GM19025 (cell line): Measurements from ENCODE around the gene GNAI1.

Experiments
- ATAC-seq: cut with Tn5 transposase; IDR thresholded peaks from one replicate; pipeline ENCODE4 v1.9.1; 2021; ENCODE audit warnings: mild to moderate bottlenecking, low read depth, moderate library complexity; ENCODE audit not compliant: unreplicated experiment

GNAI1 gene

DNA sequence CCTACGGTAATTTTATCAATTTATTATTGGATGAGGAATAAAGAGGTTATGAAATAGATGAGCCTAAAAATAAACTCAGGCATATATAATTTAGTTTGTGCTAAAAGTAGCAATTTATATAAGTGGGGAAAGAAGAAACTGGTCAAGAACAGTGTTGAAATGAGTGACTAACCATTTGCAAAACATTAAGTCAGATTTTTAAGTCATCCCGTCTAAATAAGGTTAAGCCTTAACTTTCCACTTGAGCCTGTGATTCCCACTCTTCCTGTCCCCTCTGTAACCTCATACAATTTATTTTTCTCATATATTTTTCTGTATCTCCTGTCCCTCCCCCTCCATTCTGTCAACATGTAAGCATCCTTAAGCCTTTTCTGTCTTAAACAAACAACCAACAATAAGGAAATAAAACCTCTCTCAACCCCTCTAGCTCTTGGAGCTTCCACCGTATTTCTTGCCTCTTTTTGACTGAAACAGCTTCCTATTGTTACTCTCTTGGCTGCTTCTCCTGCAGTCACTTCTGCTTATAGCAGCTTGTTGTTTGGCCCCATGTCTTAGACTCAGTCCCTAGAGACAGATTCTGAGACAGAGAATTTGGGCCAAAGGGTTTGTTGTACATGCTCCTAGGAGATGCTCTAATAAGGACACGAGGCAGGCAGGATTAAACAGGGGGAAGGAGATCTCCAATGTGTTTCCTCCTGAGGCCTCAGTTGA, 109.7 kb downstream of the GNAI1 start:
- ATAC-seq, result no peak

DNA sequence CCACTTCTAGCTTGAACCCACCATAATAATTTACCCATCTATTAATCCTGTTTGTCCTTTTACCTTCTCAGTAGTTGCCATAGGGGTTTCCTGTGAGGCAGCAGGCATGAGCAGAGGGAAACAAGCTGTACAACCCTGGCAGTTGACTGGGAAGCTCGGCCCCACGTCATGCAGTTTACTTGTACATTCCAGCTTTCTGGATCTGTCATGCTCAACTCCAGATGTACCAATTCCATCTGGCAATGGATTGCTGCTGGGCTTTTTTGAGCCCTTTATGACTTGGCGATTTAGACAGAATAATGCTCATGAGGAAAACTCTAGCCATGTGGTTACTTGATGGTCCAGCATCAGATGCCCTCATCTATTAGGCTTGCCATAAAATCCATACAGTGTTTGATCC, 112.5 kb downstream of the GNAI1 start:
- no peak for ATAC-seq

DNA sequence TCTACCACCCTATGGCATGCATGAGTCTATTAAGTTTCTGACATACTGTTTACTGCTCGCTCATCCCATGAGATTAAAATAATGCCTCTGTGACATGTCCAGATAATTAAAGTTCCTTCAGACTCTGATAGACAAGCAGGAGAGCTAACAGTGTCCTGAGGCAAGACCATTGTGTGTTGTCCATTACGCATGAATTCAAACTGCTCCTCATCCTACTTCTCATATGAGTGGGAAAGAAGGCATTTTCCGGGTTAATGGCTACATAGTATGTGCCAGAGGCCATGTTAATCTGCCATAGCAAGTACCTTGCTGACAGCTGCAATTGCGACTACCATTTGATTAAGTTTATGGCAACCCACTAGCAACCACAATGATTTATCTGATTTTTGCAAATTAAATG, 113.3 kb downstream of the GNAI1 start:
- no peak for ATAC-seq

DNA sequence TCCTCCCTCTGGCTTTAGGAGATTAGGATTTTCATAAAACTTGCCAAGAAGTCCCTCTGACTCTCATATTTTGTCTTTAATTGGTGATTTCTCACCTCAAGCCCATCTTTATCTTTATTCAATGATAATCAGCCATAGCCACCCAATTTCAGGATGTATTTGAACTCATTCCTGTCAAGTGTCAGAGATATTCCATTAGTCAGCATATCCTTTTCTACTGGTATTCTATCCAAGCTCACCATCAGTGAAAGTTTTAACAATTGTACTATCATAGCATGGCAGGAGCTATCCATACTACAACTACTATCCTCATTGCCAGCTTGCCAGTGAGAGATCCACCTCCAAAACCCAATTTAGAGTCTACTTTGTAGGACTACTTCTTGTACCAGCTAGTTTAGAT, 114.6 kb downstream of the GNAI1 start:
- ATAC-seq, result no peak

DNA sequence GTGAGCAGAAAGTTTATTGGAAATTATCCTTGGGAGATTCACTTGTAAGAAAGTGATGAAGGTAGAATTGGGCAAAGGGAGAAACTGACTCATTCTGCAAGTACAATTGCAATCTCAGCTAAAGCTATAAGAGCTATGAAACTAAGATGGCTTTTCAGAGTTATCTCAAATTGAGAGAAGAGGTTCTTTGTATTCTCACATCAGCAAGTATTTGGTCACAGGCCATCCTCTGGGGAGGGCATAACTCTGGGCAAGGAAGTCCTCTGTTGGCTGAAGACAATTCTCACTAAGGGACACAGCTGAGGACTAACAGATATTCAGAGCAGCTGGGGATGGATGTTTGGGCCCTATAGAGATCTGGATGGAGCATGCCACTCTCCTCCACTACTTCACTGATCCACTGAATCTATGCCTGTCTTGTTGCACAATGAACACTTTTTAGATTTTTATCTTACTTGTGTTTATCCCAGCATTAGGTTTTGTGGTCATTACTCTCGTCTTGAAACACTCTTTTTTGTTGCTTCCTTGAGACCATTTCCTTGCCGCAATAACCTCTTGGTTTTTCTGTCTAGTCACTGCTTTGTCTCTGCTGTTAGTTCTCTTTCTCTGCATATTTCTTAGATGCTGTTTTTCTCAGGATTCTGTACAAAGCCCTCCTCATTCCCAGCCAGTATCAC, 115.1 kb downstream of the GNAI1 start:
- ATAC-seq, result no peak

DNA sequence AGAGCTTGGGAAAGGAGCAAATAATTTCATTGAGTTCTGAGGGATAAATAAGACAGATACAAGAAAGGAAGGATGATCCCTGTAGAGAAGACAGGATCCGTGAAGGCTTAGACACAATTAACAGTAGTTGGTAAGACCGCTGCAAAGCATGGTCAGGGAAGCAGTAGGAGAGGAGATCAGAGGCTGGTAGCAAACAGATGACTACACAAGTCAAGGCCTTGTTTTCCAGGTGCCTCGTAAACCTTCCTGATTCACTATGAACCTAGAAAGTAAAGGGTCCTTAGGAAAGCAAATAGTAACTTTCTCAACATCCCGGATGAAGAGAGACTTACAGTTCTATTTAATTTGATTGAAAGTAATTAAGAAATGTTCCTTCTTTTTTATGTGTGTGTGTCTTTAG, 118.6 kb downstream of the GNAI1 start:
- ATAC-seq, result no peak

DNA sequence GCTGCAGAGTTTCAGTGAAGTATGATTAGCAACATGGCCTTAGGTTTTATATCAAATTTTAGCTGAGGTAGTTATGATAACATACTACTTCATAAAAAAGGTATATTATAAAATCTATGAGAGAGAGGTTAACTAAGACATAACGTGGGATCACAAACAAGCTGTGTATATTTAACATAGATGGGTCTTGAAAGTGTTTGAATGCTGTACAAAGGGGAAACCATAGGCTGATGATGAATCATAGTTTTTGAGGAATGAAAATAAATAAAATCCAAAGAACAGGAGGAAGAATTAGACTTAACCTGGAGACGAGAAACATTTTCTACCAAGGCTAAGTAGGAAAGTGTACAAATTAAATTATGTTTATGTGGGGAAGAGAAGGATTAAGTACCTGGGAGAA, 119.0 kb downstream of the GNAI1 start:
- ATAC-seq, result no peak

DNA sequence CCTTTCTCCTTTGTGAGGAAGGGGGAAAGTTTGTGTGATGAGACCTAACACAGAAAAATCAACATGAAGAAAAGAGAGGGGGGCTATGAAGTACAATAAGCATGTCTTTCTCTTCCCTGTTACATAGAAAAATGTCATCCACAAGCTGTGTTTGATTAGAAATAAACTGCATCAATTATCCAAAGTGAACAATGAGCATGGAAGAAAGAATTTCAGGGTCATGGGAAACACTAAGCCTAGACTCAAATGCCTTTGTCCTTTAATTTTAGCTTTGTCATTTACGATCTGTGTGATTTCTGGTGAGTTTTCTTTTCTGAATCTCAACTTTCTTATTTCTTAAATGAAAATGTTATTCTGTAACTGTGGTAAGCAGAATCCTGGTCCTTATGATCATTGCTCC, 121.0 kb downstream of the GNAI1 start:
- no peak for ATAC-seq

DNA sequence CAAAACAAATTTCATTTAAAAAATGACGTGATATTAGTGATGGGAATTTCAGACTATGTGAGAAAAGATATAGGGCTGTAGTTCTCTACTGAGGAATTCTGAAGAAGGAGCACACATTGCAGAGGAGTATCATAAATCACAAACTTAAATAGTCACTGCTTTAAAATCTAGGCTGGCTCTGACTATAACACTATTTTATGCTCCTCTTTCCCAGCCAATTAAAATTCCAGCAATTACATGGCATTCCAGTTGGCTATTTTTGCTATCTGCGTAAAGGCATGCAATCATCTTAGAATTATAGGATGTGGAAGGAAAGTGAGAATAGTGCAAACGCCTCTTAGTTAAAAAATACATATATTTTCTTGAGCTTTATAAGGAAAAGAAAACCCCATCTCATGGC, 123.1 kb downstream of the GNAI1 start:
- ATAC-seq, result no peak

DNA sequence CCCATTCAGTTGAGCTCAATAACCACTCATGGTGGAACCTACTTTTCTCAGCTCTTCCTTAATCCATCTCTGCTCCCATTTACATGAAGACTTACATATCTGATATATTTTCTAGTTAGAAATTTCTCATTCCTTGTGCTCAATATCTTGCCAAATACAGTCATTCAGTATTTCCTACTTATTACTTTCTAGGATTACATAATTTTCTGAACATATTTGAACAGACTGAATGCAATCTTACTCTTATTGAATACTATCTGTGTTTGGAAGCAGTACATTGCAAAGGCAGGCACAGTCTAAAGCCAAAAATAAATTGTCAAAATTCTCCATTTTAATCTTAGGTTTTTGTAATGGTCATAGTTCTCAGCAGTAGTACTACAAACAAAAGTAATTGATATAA, 126.0 kb downstream of the GNAI1 start:
- no peak for ATAC-seq

DNA sequence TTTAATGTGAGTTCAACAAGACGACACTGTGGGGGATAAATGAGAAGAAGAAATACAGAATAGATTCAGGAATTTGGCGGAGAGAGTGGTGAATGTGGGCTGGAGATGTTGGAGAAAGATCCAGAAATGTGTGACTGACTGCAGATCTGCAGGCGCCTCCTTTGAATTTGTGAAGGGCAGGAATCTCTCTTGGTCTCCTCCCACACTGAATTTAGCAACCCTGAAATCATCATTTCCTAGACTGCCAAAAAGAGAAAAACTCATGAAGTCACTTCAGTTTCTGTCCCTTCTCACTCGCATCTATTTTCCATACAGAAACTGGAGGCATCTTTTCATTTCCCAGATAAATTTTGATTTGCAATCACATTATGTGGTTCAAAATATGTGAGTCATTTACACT, 128.7 kb downstream of the GNAI1 start:
- no peak for ATAC-seq

DNA sequence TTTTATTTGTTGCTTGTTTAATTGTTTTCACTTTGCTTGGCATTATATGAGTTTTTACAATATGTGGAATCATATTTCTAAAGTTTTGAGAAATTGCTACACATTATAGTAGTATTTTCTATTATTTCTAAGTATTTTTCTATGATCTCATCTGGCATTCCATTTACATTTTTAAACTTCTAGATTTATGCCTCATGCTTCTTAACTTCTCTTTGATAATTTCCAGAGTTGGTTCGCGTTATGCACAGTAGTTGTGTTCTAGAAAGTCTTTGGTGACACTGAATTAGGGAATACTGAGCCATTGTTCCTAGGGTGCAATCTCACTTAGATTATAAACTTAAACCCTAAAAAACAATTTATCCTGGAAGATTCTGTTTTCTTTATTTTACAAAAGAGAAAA, 129.2 kb downstream of the GNAI1 start:
- ATAC-seq, result no peak

DNA sequence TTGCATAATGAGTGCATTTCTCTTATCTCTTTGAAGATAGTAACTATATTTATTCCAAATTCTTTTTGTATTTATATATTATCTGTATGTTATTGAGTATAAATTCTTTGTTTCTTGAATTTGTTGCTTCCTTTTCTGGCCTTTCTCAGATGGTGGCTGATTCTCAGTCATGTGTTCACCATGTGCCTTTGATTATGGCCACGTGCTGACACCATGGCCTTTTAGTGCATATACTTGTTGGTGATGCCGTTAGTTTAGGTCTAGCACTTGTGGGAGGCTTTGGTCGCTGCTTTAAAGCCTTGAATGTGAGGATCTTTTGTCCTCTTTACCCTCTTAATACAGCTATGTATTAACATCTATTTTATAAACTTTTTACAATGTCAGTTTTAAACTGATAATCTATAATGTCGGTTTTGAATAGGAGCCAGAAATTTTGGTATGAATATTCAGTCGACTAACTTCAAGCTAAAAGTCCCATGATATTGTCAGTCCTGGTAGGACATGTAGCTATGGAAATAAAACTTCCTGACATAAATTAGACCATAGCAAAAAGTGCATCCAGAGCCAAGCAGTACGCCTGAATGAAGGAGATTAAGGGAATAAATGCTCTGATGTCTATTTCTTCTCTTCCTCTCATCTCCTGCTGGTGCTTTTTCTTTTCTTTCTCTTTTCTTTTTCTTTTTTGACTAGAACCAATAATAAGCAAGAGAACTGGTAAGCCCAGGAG, 130.3 kb downstream of the GNAI1 start:
- no peak for ATAC-seq

DNA sequence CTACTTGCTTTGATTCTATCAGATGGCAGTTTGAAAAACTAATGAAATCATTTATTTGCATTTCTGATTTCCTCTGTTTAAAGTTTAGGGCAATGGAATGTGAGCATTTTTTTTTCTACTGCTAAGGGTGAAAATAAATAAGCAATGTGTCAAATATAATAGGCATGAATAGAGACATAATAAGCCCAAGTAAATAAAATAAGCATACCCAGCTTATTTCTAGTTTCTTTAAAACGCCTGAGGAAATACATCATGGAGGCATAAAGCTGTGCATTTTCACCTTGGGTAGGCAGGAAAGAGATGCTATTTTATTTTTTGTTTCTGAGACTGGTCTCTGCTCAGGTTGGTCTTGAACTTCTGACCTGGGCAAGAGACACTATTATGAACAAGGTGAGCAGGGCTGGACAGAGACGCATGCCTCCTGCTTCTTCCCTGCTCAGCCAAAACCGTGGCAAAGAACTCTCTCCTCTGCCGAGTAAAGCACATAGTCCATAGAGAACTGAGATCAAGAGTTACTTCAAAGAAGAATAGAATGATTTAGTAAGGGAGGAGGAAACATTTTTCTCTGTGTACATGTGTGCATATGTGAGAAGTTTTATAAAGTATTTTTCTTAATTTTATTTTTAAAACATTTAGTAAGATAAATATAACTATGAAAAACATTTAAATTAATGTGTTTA, 138.1 kb downstream of the GNAI1 start:
- ATAC-seq, result no peak

DNA sequence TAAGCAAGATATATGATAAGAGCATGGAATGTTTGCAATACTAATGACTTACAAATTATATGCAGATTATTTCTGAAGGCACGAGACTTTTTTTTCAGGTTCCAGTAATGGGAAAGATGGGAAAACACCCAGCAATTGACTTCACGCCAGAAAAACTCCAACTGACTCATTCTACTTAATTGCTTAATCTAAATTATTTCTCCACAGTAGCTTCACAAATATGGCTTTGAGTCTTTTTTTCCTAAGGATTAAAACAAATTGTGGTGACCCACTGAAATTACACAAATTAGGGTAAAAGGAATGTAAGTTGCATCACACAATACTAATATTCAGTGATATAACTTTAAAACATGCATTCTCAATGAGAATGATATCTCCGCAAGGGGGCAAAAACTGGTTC, 138.7 kb downstream of the GNAI1 start:
- no peak for ATAC-seq

DNA sequence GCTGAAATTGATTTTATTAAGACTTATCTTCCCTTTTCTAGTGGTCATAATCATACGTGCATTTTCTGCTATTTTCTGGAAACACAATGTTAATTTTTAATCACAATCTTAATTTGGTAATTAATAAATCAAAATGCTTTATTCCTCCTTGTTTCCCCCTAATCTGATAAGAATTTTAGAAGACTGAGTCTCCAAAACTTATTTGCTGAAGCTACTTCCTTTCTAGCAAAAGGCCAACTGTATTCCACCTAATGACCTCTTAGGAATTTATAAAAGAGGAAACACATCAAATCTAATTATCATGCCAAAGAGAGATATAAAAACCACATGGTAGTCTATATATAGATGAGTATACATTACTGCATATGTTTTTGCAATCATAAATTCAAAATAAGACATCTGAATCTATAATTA, 140.6 kb downstream of the GNAI1 start:
- ATAC-seq, result no peak
